8988T (cell line): ENCODE data around the gene EPB41L1.

Experiments
- DNase-seq: peaks from one replicate; pipeline ENCODE4 v3.0.0; 2011

EPB41L1 gene

GRCh38 chr20:36197271-36197670 lies 42.7 kb downstream of the EPB41L1 start:
- no peak for DNase-seq

GRCh38 chr20:36199345-36200257 lies 45.1 kb downstream of the EPB41L1 start:
- DNase-seq: peak; percentile 90

GRCh38 chr20:36200451-36200850 lies 45.9 kb downstream of the EPB41L1 start:
- no peak for DNase-seq

GRCh38 chr20:36201198-36201597 lies 46.7 kb downstream of the EPB41L1 start:
- no peak for DNase-seq

- peak; percentile 96 for DNase-seq
Observed at GRCh38 chr20:36202891-36203338, 48.4 kb downstream of the EPB41L1 start.

GRCh38 chr20:36203861-36204260 lies 49.3 kb downstream of the EPB41L1 start:
- no peak for DNase-seq

- no peak for DNase-seq
Observed at GRCh38 chr20:36205026-36205425, 50.5 kb downstream of the EPB41L1 start.

- no peak for DNase-seq
Observed at GRCh38 chr20:36206068-36206467, 51.5 kb downstream of the EPB41L1 start.

- no peak for DNase-seq
Observed at GRCh38 chr20:36206641-36207040, 52.1 kb downstream of the EPB41L1 start.

- no peak for DNase-seq
Observed at GRCh38 chr20:36207602-36208001, 53.1 kb downstream of the EPB41L1 start.

- no peak for DNase-seq
Observed at GRCh38 chr20:36208257-36208656, 53.7 kb downstream of the EPB41L1 start.

GRCh38 chr20:36210436-36211021 lies 56.0 kb downstream of the EPB41L1 start:
- no peak for DNase-seq

GRCh38 chr20:36213362-36213761 lies 58.8 kb downstream of the EPB41L1 start:
- no peak for DNase-seq

GRCh38 chr20:36214684-36215256 lies 60.2 kb downstream of the EPB41L1 start:
- DNase-seq: peak; percentile 72

GRCh38 chr20:36215778-36216177 lies 61.2 kb downstream of the EPB41L1 start:
- no peak for DNase-seq

GRCh38 chr20:36216314-36217025 lies 61.9 kb downstream of the EPB41L1 start:
- DNase-seq: no peak

GRCh38 chr20:36217226-36217625 lies 62.7 kb downstream of the EPB41L1 start:
- DNase-seq: peak; percentile 77

GRCh38 chr20:36218380-36219064 lies 64.0 kb downstream of the EPB41L1 start:
- DNase-seq: no peak

- DNase-seq: no peak
Observed at GRCh38 chr20:36219671-36220220, 65.2 kb downstream of the EPB41L1 start.

GRCh38 chr20:36225666-36226065 lies 71.1 kb downstream of the EPB41L1 start:
- DNase-seq: no peak

- DNase-seq: no peak
Observed at GRCh38 chr20:36228770-36229169, 74.2 kb downstream of the EPB41L1 start.

GRCh38 chr20:36230019-36230418 lies 75.5 kb downstream of the EPB41L1 start:
- DNase-seq: no peak
